Endothelial cell of hepatic sinusoid (primary cell): Measurements from ENCODE around the gene KCNAB2.

Experiments
- in situ Hi-C: cut with HindIII; loops from 2 replicates; pipeline ENCODE4 v1.10.0; 2017; ENCODE audit warnings: low sequenced_read_pairs

Gene KCNAB2

GRCh38 chr1:6029351-6029750 lies 16.3 kb upstream of the KCNAB2 start:
- in situ Hi-C loops = no loop called here

- in situ Hi-C loops = no loop called here
Measured at GRCh38 chr1:6030132-6030531, 15.6 kb upstream of the KCNAB2 start.

- in situ Hi-C loops = no loop called here
Measured at GRCh38 chr1:6030547-6031261, 15.0 kb upstream of the KCNAB2 start.

- in situ Hi-C loops = no loop called here
Measured at GRCh38 chr1:6033124-6033523, 12.6 kb upstream of the KCNAB2 start.

- in situ Hi-C loops = no loop called here
Measured at GRCh38 chr1:6033986-6034749, 11.5 kb upstream of the KCNAB2 start.

- in situ Hi-C loops = no loop called here
Measured at GRCh38 chr1:6034750-6035096, 11.0 kb upstream of the KCNAB2 start.

- in situ Hi-C loops = no loop called here
Measured at GRCh38 chr1:6035303-6035702, 10.4 kb upstream of the KCNAB2 start.

GRCh38 chr1:6035719-6036118 lies 10.0 kb upstream of the KCNAB2 start:
- in situ Hi-C loops = no loop called here

- in situ Hi-C loops = no loop called here
Measured at GRCh38 chr1:6037338-6037762, 8.3 kb upstream of the KCNAB2 start.

- in situ Hi-C loops = no loop called here
Measured at GRCh38 chr1:6038603-6039002, 7.1 kb upstream of the KCNAB2 start.

- in situ Hi-C loops = no loop called here
Measured at GRCh38 chr1:6039031-6039430, 6.7 kb upstream of the KCNAB2 start.

- in situ Hi-C loops = loop anchor here (5.0 to 10.0 kb wide), 2 partner anchors 38 to 154 kb away; partner anchors contain the start of gene RPL22
Measured at GRCh38 chr1:6040444-6040843, 5.2 kb upstream of the KCNAB2 start.

- in situ Hi-C loops = loop anchor here (5.0 to 10.0 kb wide), 2 partner anchors 39 to 154 kb away; partner anchors contain the start of gene RPL22
Measured at GRCh38 chr1:6040861-6041415, 4.8 kb upstream of the KCNAB2 start.

- in situ Hi-C loops = loop anchor here (5.0 to 10.0 kb wide), 2 partner anchors 39 to 153 kb away; partner anchors contain the start of gene RPL22
Measured at GRCh38 chr1:6041432-6042062, 4.1 kb upstream of the KCNAB2 start.

- in situ Hi-C loops = loop anchor here (5.0 to 10.0 kb wide), 2 partner anchors 41 to 151 kb away; partner anchors contain the start of gene RPL22
Measured at GRCh38 chr1:6043561-6043960, 2.1 kb upstream of the KCNAB2 start.

- in situ Hi-C loops = loop anchor here (5.0 to 10.0 kb wide), 2 partner anchors 42 to 150 kb away; partner anchors contain the start of gene RPL22
Measured at GRCh38 chr1:6044481-6045109, 1.1 kb upstream of the KCNAB2 start.

- in situ Hi-C loops = loop anchor here (10.0 kb wide), 1 partner anchor 150 kb away; the partner anchor contains the start of gene RPL22
Measured at GRCh38 chr1:6045110-6045502, 582 bp upstream of the KCNAB2 start.

- in situ Hi-C loops = loop anchor here (10.0 kb wide), 1 partner anchor 149 kb away; the partner anchor contains the start of gene RPL22
Measured at GRCh38 chr1:6046279-6046678, 591 bp downstream of the KCNAB2 start.

GRCh38 chr1:6048179-6048867 lies 2.6 kb downstream of the KCNAB2 start:
- in situ Hi-C loops = loop anchor here (10.0 kb wide), 1 partner anchor 146 kb away; the partner anchor contains the start of gene RPL22

GRCh38 chr1:6049419-6049818 lies 3.7 kb downstream of the KCNAB2 start:
- in situ Hi-C loops = loop anchor here (10.0 kb wide), 1 partner anchor 145 kb away; the partner anchor contains the start of gene RPL22
